ENCODE results near the gene STRA8.

DNA sequence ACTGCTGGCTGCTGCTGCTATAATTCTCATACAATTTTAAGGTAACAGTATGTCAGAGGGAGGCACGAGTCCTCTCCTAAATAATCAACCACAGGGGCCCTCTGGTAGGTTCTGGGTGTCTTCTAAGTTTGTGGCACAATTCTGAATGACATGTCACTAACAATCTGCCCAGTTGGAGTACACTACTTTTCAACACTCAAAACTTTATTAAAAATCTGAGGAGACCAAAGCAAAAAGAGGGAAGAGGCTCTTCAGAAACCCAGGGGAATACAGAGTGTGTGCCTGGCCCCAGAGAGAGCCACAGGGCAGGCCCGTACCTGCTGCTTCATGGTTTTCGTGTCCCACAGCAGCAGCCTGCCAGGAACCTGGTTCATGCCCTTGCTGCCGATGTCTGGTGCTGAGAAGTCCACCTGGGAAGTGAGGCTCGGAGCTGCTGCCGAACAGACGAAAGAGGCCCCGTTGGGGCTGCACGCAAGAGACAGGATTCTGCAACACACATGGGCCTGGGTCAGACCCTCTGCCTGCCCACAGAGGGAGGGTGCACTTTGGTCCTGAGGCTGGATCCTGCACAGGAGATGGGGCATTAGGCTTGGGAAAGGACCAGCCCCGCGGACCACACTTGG lies 40.6 kb upstream of the STRA8 start:
- TF ChIP-seq TAF1 (IDR thresholded peaks at IDR 0.05; ENCODE audit: low read depth), result no peak
- no peak for TF ChIP-seq NFIC (IDR thresholded peaks at IDR 0.05)
- TF ChIP-seq CEBPB (IDR thresholded peaks at IDR 0.05), result no peak
- TF ChIP-seq EGR1 (IDR thresholded peaks at IDR 0.05), result no peak
- TF ChIP-seq EP300 (IDR thresholded peaks at IDR 0.05; ENCODE audit: borderline replicate concordance), result no peak
- TF ChIP-seq, protein P1, sequence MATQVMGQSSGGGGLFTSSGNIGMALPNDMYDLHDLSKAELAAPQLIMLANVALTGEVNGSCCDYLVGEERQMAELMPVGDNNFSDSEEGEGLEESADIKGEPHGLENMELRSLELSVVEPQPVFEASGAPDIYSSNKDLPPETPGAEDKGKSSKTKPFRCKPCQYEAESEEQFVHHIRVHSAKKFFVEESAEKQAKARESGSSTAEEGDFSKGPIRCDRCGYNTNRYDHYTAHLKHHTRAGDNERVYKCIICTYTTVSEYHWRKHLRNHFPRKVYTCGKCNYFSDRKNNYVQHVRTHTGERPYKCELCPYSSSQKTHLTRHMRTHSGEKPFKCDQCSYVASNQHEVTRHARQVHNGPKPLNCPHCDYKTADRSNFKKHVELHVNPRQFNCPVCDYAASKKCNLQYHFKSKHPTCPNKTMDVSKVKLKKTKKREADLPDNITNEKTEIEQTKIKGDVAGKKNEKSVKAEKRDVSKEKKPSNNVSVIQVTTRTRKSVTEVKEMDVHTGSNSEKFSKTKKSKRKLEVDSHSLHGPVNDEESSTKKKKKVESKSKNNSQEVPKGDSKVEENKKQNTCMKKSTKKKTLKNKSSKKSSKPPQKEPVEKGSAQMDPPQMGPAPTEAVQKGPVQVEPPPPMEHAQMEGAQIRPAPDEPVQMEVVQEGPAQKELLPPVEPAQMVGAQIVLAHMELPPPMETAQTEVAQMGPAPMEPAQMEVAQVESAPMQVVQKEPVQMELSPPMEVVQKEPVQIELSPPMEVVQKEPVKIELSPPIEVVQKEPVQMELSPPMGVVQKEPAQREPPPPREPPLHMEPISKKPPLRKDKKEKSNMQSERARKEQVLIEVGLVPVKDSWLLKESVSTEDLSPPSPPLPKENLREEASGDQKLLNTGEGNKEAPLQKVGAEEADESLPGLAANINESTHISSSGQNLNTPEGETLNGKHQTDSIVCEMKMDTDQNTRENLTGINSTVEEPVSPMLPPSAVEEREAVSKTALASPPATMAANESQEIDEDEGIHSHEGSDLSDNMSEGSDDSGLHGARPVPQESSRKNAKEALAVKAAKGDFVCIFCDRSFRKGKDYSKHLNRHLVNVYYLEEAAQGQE (IDR thresholded peaks at IDR 0.05; ENCODE audit: low read depth), result no peak
- TF ChIP-seq RAD21 (IDR thresholded peaks at IDR 0.05; ENCODE audit: low read depth), result no peak
- no peak for TF ChIP-seq ZBTB7A (IDR thresholded peaks at IDR 0.05; ENCODE audit: low read depth)
- no peak for TF ChIP-seq YY1 (IDR thresholded peaks at IDR 0.05; ENCODE audit: low read depth)
- no peak for TF ChIP-seq TEAD4 (IDR thresholded peaks at IDR 0.05)
